ENCODE data around the gene GBE1.
"Not testable (repeated sequence)": the region's sequence is repeated elsewhere in the genome, so short reads cannot be mapped to it uniquely, and the experiment has no call there.

Gene GBE1

GRCh38 chr3:81753416-81754027, 7.9 kb downstream of the GBE1 start:
- DNase-seq (ENCODE audit: low spot score) = no peak

DNA sequence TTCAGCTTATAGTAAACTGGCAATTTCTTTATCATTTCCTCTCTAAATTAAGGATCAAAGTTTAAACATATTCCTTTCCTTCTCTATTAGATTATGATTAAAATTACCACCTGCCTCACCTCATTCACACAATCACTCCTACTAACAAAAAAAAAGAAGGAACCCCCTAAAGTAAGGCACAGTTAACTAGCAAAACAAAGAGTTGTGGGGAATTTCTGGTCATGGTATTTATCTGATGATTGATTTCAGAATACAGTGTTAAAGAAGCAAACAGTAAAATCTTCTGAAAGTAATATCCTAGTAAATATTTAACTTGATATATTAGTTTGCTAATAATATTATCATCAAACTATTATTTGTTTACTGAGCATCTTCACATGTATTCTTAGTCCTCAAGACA, 8.8 kb downstream of the GBE1 start:
- no peak for DNase-seq (ENCODE audit: low spot score)

- no peak for DNase-seq (ENCODE audit: low spot score)
These were observed 12.2 kb downstream of the GBE1 start for GRCh38 chr3:81749265-81749664.

- not testable (repeated sequence) for DNase-seq (ENCODE audit: low spot score)
These were observed 14.2 kb downstream of the GBE1 start for GRCh38 chr3:81747280-81747679.

- no peak for DNase-seq (ENCODE audit: low spot score)
These were observed 17.1 kb downstream of the GBE1 start for GRCh38 chr3:81744366-81744765.

GRCh38 chr3:81743096-81744025, 18.1 kb downstream of the GBE1 start:
- DNase-seq (ENCODE audit: low spot score) = no peak

GRCh38 chr3:81742581-81742980, 18.9 kb downstream of the GBE1 start:
- no peak for DNase-seq (ENCODE audit: low spot score)

GRCh38 chr3:81741216-81741615, 20.2 kb downstream of the GBE1 start:
- DNase-seq (ENCODE audit: low spot score) = no peak

DNA sequence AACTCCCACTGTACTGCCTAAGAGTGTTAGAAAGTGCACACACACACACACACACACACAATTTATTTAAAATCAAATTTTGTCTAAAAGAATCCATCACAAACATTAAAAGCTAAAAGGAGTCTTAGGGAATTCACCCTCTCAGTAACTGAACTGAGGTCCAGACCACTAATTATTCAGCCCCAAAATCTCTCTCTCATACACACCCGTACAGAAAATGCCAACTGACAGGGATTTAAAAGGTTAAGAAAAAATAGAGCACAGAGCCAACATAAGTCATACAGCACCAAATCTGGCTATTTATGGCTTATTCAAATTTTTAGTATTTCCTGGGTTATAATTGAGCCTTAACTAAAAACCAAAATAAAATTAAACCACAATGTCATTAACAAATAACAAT, 20.7 kb downstream of the GBE1 start:
- DNase-seq (ENCODE audit: low spot score) = no peak

DNA sequence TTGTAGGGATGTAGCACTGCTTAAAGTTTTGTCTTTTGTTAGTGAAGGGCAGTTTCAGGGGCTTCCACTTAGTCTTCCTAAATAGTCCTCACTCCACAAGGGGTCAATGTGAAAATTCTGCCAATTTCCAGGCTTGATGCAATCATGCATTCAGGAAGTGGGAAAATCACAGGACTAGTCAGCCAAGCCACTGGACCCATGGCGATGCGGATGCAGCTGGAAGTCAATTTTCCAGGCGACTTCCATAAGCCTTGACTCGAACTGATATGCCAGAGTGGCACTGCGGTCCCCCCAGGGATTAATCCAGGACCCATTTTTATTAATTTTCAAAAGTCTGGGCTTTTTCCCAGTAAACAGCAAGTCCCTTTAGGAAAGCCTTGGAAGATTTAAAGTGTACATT, 26.1 kb downstream of the GBE1 start:
- DNase-seq (ENCODE audit: low spot score) = no peak

GRCh38 chr3:81734742-81735141, 26.7 kb downstream of the GBE1 start:
- no peak for DNase-seq (ENCODE audit: low spot score)

DNA sequence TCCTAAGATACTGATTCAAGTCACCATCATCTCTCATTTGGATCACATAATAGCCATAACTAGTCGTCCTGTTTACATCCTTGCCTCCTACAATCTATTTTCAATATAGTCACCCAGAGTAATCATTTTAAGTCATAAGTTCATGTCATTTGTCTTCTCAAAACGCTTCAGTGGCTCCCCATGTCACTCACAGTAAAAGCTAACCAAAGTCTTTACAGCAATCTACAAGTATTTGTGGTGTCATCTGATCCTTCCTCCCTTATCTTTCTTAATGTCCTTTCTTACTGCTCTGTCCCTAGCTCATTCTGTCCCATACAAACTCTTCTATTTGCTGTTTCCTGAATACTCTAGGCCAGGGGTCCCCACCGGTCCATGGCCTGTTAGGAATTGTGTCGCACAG, 28.8 kb downstream of the GBE1 start:
- DNase-seq (ENCODE audit: low spot score) = no peak

GRCh38 chr3:81728766-81729544, 32.5 kb downstream of the GBE1 start:
- no peak for DNase-seq (ENCODE audit: low spot score)

GRCh38 chr3:81726735-81727134, 34.7 kb downstream of the GBE1 start:
- DNase-seq (ENCODE audit: low spot score) = no peak

DNA sequence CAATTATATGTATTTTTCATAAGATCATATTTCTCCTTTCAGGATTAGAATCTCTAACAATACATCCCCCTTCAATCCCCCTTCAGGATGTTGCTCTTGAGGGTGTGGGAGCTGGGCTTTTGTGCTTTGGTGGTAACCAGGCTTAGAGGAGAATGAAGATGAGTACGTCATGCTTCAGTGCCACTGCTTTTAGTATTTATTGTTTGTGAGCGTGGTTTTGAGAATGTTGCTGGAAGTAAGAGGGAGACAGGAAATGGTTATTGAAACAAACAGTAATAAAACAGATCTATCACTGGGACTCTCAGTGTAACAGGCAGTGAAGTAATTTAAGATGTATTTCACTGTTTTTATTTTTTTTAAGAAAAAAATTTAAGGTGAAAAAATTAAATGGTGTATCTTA, 35.3 kb downstream of the GBE1 start:
- DNase-seq (ENCODE audit: low spot score) = no peak

DNA sequence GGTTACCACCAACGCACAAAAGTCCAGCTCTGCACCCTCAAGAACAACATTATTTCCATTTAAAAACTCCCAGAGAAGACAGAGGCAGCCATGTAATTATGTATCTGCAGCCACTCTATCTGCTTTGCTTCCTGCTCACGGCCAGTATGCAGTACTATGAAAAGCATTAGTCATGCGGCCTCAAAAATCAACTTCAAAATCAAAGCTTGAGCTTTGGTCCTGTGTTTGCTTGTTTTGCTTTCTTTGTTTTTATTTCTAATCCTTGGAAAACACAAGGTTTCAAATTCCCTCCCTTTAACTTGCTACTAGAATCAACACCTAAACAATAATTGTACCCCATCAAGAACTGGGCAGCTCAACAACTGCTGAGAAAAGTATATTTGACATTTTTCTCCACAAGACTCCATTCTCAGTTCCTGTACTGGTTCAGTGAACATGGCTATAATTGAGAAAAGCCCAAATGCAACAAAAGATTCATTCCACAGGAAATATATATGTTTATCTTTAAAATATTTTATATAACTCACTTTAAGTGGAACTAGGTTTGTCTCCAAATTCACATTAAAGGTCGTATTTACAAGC, 37.6 kb downstream of the GBE1 start:
- DNase-seq (ENCODE audit: low spot score) = no peak

DNA sequence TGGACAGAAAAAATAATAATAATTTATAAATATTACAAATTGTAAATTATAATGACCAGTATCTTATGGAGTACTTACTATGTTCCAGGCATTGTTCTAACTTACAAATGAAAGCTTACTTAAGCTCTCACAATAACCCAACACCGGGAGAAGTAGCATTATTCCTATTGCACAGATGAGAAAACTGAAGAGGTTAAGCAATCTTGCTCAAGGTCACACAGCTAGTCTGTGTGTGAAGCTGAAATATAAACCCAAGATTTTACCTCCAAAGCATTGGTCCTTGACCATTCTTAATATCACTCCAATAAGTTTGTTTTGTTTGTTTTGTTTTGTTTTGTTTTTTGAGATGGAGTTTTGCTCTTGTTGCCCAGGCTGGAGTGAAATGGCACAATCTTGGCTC, 43.1 kb downstream of the GBE1 start:
- no peak for DNase-seq (ENCODE audit: low spot score)

DNA sequence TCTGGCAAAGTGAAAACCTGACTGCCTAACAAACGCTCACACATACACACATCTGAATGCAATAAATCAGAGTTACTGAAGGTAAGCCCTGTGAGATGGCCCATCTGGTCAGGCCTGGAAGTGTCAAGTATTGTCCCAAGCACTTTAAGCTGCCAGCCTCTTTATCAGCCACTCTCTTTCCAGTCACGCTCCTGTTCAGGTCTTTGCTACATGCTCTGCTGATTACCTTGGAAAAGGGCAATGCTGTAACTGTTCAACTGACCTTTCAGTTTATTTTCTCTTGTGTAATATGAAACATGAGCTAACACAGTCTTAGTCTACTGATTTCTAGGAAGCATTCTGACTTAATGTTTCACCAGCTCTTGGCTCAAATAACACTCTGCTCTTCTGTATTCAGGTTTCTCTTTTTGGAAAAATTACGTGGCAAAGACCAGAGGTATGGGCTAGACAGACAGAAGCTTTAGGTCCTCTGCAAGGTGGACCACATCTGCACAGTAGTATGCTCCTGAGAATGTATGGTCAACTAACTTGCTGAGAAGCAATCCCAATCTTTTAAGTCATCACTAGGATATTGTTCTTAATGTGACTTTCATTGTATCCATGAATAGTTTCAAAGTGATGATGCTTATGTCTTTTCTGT, 44.5 kb downstream of the GBE1 start:
- peak; percentile 11 for DNase-seq (ENCODE audit: low spot score)

DNA sequence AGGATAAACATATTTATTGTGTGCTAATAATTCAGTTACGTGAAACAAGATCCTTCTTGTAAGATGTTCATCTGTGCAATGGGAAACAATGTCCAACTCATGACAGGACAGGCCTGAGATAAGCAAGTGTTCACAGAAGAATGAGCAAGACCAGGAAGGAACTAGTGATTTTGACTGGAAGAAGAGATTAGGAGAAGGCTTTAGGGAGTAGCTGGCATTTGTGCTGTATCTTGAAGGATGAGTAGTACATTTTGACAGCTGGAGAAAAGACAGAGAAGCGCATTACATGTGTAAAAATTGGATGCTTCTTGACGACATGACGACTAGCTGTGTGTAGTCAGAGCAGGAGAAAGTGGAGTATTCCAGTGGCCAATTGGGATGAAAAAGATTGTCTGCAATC, 48.4 kb downstream of the GBE1 start:
- no peak for DNase-seq (ENCODE audit: low spot score)

DNA sequence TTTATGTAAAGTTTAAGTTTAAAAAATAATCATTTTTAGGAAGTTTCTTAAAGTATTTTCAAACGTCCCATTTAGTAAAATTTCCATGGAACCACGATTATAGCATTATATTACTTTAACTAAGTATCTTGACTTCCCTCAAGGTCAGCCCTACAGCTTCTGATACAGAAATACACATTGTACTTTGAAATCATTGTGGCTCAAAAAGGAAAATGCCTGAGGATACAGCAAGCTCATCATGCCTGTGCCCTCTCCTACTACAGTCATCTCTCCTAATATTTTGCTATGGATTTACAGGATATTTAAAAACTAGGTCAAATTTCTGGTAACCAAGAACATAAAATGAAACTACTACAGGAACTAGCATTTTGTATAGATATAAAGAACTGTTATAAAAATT, 51.8 kb downstream of the GBE1 start:
- no peak for DNase-seq (ENCODE audit: low spot score)

DNA sequence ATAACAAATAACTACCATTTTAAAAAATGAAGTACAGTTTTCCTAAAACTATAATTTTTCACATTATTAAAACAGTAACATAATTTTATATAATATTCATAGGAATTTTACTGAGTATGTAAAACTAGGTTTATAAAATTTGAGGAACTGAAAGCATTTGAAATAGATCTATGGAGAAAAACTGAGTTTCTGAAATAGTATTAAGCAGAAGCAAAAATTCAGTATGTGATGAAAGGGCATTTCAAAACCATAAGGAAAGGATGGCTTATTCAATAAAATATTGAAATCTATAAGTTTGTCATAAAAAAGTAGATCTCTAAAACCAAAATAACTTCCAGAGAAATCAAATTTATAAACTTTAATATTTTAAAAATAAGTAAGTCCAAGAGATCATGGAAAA, 53.4 kb downstream of the GBE1 start:
- DNase-seq (ENCODE audit: low spot score) = no peak

GRCh38 chr3:81702126-81702525, 59.3 kb downstream of the GBE1 start:
- no peak for DNase-seq (ENCODE audit: low spot score)

All from iPS-NIHi11 (cell line).